SKM-1 (cell line): Measurements from ENCODE around the gene ARL13A.
"Not testable (repeated sequence)": the region's sequence is repeated elsewhere in the genome, so short reads cannot be mapped to it uniquely, and the experiment has no call there.

Source experiments
- DNase-seq: peaks from one replicate; lab custom pipeline; 2025; ENCODE audit not compliant: unreplicated experiment; lab: John Stamatoyannopoulos, UW

Gene ARL13A

DNA sequence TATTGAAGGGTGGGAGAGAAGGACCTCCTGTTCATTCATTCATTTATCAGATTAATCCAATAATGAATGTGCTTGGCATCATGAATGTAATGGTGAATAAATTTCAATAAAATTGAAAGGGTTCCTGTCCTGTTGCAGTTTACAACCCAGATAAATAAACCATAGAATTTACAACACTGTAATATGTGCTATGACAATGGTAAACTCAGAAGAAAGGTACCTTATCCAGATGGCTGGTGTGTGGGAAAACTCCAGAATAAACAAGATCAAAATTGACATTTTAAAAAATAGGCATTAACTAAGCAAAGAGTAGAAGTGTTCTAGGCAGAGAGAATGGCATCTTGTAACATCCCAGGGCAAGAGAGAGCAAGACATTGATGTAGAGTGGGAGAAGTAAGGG, 15.3 kb downstream of the ARL13A start:
- no peak for DNase-seq

GRCh38 chrX:100990139-100990538, 20.6 kb downstream of the ARL13A start:
- DNase-seq, result no peak

- DNase-seq, result no peak
Measured at GRCh38 chrX:100994352-100995281, 25.1 kb downstream of the ARL13A start.

DNA sequence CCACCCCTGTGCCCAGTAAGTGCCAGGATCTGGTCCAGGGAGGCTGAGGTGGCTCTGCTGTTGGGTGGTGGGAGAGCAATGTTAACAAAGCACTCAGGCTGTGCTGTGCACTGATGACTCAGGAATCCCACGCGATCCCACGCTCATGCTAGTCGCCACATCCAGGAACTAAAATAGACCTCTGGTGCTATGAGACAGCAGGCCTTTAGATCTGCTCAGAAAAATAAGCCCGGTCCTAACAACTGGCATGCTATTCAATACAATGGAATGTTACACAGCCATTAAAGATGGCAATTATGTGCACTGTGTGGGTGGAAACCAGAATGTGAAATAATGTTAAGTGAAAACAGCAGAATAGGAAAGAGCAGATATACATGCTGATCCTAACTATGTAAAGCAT, 26.0 kb downstream of the ARL13A start:
- DNase-seq, result no peak

- DNase-seq, result no peak
Measured at GRCh38 chrX:100999451-100999850, 29.9 kb downstream of the ARL13A start.

DNA sequence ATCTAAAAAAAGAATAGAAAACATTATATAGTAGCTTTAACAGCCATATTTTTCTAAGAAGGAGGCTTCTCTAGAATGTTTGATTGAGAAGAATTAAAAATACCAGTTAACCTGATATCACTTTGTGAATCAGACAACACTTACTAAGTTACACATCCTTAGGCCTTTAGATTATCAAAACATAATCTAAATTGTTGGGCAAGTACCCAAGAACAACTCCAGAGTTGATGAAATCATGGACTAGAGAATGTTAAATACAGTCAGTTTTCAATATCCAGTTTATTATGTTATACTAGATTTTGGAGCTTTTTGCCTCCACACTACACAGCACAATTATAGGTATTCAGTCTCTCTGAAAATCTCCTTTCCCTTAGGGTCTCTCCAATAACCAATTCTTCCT, 39.6 kb downstream of the ARL13A start:
- DNase-seq, result no peak

- not testable (repeated sequence) for DNase-seq
Measured at GRCh38 chrX:101012031-101012430, 42.5 kb downstream of the ARL13A start.

- no peak for DNase-seq
Measured at GRCh38 chrX:101022020-101022419, 52.5 kb downstream of the ARL13A start.

DNA sequence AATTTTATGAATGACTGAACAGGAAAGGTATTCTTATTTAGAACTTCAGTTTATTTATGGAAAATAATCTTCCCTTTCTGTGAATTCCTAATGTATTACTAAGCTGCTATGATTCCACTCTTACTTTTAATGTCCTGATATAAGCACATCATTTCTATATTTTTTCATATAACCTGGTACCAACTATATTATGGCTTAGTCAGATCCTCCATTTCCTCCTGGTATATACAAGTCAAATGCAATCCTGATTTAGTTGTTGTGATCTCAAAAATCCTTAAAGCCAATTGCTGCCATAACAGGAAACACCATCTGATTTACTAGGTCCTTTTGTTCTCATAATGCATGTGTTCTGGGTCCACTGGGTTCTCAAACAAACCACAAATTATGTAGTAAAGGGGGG, 55.6 kb downstream of the ARL13A start:
- no peak for DNase-seq

GRCh38 chrX:101028562-101028961, 59.1 kb downstream of the ARL13A start:
- no peak for DNase-seq

- DNase-seq, result no peak
Measured at GRCh38 chrX:101029665-101030064, 60.2 kb downstream of the ARL13A start.

GRCh38 chrX:101037231-101037630, 67.7 kb downstream of the ARL13A start:
- DNase-seq, result no peak

GRCh38 chrX:101040197-101040596, 70.7 kb downstream of the ARL13A start:
- no peak for DNase-seq
